T-helper 9 cell (primary cell): Measurements from ENCODE around the gene CD2.

Experiments used
- DNase-seq: peaks from one replicate; pipeline ENCODE4 v3.0.0-alpha.2; 2020

The CD2 gene

GRCh38 chr1:116760996-116761665 is 6.9 kb downstream of the CD2 start:
- DNase-seq, result no peak

- no peak for DNase-seq
These were observed 8.1 kb downstream of the CD2 start for GRCh38 chr1:116762281-116762680.

GRCh38 chr1:116762781-116763115 is 8.5 kb downstream of the CD2 start:
- no peak for DNase-seq

GRCh38 chr1:116763116-116763786 is 9.0 kb downstream of the CD2 start:
- DNase-seq, result no peak

GRCh38 chr1:116763787-116764465 is 9.7 kb downstream of the CD2 start:
- no peak for DNase-seq

GRCh38 chr1:116764466-116764898 is 10.3 kb downstream of the CD2 start:
- no peak for DNase-seq

- DNase-seq, result no peak
These were observed 11.0 kb downstream of the CD2 start for GRCh38 chr1:116764906-116765862.

- DNase-seq, result no peak
These were observed 11.7 kb downstream of the CD2 start for GRCh38 chr1:116765962-116766361.

GRCh38 chr1:116766616-116767469 is 12.6 kb downstream of the CD2 start:
- no peak for DNase-seq

- DNase-seq, result no peak
These were observed 13.7 kb downstream of the CD2 start for GRCh38 chr1:116767782-116768382.

- DNase-seq, result no peak
These were observed 14.3 kb downstream of the CD2 start for GRCh38 chr1:116768416-116769103.

GRCh38 chr1:116769104-116769452 is 14.8 kb downstream of the CD2 start:
- no peak for DNase-seq

GRCh38 chr1:116769561-116769977 is 15.3 kb downstream of the CD2 start:
- peak; percentile 56 for DNase-seq

- no peak for DNase-seq
These were observed 15.8 kb downstream of the CD2 start for GRCh38 chr1:116769994-116770393.

GRCh38 chr1:116770625-116771024 is 16.4 kb downstream of the CD2 start:
- DNase-seq, result no peak

GRCh38 chr1:116771997-116772647 is 17.9 kb downstream of the CD2 start:
- DNase-seq, result no peak

- no peak for DNase-seq
These were observed 18.4 kb downstream of the CD2 start for GRCh38 chr1:116772648-116773045.

GRCh38 chr1:116775116-116775752 is 21.0 kb downstream of the CD2 start:
- no peak for DNase-seq
